HepG2 (cell line): ENCODE data around the gene MUC22. TPM values are rescaled to one million over a fixed set of nuclear protein-coding genes. Genes with fewer than 3 reads are reported as not detected.

Source experiments
- EED ChIP-seq: sonication (generic); formaldehyde crosslinking; IDR thresholded peaks from 2 replicates; pipeline ENCODE4 v1.5.0; 2020; ENCODE audit warnings: mild to moderate bottlenecking, missing genetic modification reagents
- HMGXB4 ChIP-seq, 2 experiments: sonication (generic) in 1 of 2; formaldehyde crosslinking in 1 of 2; IDR thresholded peaks; 2 replicates each; pipeline versions ENCODE4 v1.4.0 to v1.6.1; 2018 to 2020; ENCODE audit warnings: missing genetic modification reagents in 2 of 2, borderline replicate concordance in 1 of 2, low read depth in 1 of 2, mild to moderate bottlenecking in 1 of 2, missing biosample characterization in 1 of 2
- MTA3 ChIP-seq: sonication (generic); formaldehyde crosslinking; IDR thresholded peaks from 2 replicates; pipeline ENCODE4 v1.4.0; 2020; ENCODE audit warnings: missing genetic modification reagents
- SP140L ChIP-seq: sonication (generic); formaldehyde crosslinking; IDR thresholded peaks from 2 replicates; pipeline ENCODE4 v1.4.0; 2020; ENCODE audit warnings: missing genetic modification reagents, borderline replicate concordance
- ZNF205 ChIP-seq: IDR thresholded peaks from 2 replicates; pipeline ENCODE4 v1.6.1; 2018; ENCODE audit warnings: missing biosample characterization, missing genetic modification reagents
- ZNF383 ChIP-seq: sonication (generic); formaldehyde crosslinking; IDR thresholded peaks from 2 replicates; pipeline ENCODE4 v1.4.0; 2020; ENCODE audit warnings: missing genetic modification reagents, mild to moderate bottlenecking, borderline replicate concordance
- ZNF883 ChIP-seq: sonication (generic); formaldehyde crosslinking; IDR thresholded peaks from 2 replicates; pipeline ENCODE4 v1.5.1; 2020; ENCODE audit warnings: mild to moderate bottlenecking, missing genetic modification reagents; ENCODE audit errors: not compliant biosample characterization
- polyA plus RNA-seq, 8 experiments: library from polyadenylated mRNA; depleted of rRNA in 3 of 8; stranded (reverse) in 7 of 8; unstranded in 1 of 8; fragments of >200 nt; fragmentation: Illumina TruSeq in 4 of 8; extraction: Trizol in 4 of 8; gene quantifications; 2 replicates each; pipeline versions ENCODE4 v1.2.1 to v1.2.3, GENCODE V29; 2011 to 2016; ENCODE audit warnings: low read depth in 4 of 8, missing spikeins in 1 of 8, mixed read lengths in 1 of 8; ENCODE audit not compliant: insufficient read depth in 1 of 8
- total RNA-seq, 5 experiments: library from RNA; depleted of rRNA; stranded (reverse); fragments of >200 nt; fragmentation: Illumina TruSeq; extraction: Trizol; gene quantifications; 2 replicates each; pipeline ENCODE4 v1.2.3, GENCODE V29; 2016; ENCODE audit warnings: low read depth in 1 of 5
- TF ChIP-seq, protein P1 (sequence below): IDR thresholded peaks from 2 replicates; pipeline ENCODE4 v1.6.1; 2016; ENCODE audit warnings: low read depth, missing genetic modification reagents, missing compliant biosample characterization

The MUC22 gene
- total and polyA plus RNA-seq, 2 of the 13 experiments (the other 11 are each of a cell fraction or from before 2014, with no cell fraction given): not detected

- TF ChIP-seq, protein P1, sequence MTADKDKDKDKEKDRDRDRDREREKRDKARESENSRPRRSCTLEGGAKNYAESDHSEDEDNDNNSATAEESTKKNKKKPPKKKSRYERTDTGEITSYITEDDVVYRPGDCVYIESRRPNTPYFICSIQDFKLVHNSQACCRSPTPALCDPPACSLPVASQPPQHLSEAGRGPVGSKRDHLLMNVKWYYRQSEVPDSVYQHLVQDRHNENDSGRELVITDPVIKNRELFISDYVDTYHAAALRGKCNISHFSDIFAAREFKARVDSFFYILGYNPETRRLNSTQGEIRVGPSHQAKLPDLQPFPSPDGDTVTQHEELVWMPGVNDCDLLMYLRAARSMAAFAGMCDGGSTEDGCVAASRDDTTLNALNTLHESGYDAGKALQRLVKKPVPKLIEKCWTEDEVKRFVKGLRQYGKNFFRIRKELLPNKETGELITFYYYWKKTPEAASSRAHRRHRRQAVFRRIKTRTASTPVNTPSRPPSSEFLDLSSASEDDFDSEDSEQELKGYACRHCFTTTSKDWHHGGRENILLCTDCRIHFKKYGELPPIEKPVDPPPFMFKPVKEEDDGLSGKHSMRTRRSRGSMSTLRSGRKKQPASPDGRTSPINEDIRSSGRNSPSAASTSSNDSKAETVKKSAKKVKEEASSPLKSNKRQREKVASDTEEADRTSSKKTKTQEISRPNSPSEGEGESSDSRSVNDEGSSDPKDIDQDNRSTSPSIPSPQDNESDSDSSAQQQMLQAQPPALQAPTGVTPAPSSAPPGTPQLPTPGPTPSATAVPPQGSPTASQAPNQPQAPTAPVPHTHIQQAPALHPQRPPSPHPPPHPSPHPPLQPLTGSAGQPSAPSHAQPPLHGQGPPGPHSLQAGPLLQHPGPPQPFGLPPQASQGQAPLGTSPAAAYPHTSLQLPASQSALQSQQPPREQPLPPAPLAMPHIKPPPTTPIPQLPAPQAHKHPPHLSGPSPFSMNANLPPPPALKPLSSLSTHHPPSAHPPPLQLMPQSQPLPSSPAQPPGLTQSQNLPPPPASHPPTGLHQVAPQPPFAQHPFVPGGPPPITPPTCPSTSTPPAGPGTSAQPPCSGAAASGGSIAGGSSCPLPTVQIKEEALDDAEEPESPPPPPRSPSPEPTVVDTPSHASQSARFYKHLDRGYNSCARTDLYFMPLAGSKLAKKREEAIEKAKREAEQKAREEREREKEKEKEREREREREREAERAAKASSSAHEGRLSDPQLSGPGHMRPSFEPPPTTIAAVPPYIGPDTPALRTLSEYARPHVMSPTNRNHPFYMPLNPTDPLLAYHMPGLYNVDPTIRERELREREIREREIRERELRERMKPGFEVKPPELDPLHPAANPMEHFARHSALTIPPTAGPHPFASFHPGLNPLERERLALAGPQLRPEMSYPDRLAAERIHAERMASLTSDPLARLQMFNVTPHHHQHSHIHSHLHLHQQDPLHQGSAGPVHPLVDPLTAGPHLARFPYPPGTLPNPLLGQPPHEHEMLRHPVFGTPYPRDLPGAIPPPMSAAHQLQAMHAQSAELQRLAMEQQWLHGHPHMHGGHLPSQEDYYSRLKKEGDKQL: no peak
- no peak for TF ChIP-seq HMGXB4 (CRISPR knock-in tag; IDR thresholded peaks at IDR 0.05; ENCODE audit: borderline replicate concordance in 1 of 2, low read depth in 1 of 2)
- no peak for TF ChIP-seq ZNF205 (CRISPR knock-in tag)
- no peak for TF ChIP-seq SP140L (CRISPR knock-in tag)
- TF ChIP-seq EED: no peak
- TF ChIP-seq MTA3 (CRISPR knock-in tag): no peak
- TF ChIP-seq ZNF883: no peak
- TF ChIP-seq ZNF383 (CRISPR knock-in tag): no peak
These were observed 13.0 kb upstream of the MUC22 start (continued) for GRCh38 chr6:30997301-30997700.
